K562 (cell line): ENCODE data around the gene SPTAN1. TPM values are rescaled to one million over a fixed set of nuclear protein-coding genes. Genes with fewer than 3 reads are reported as not detected.

Experiments used
- CBFB ChIP-seq: sonication (generic); formaldehyde crosslinking; IDR thresholded peaks from 2 replicates; pipeline ENCODE4 v1.4.0; 2020; ENCODE audit warnings: mild to moderate bottlenecking, missing genetic modification reagents
- EHMT2 ChIP-seq: fragments of 450-650 bp; IDR thresholded peaks from 2 replicates; pipeline ENCODE4 v1.6.1; 2018; ENCODE audit warnings: antibody characterized with exemption
- KAT8 ChIP-seq: fragments of 450-650 bp; IDR thresholded peaks from 2 replicates; pipeline ENCODE4 v1.6.1; 2016; ENCODE audit warnings: low read depth, mild to moderate bottlenecking
- LEF1 ChIP-seq: fragments of 450-650 bp; IDR thresholded peaks from 2 replicates; pipeline ENCODE4 v1.6.1; 2016; ENCODE audit warnings: mild to moderate bottlenecking
- MAFG ChIP-seq: fragments of 450-650 bp; conservative IDR thresholded peaks from 2 replicates; pipeline ENCODE4 v1.6.1; 2016; ENCODE audit warnings: missing genetic modification characterization, missing compliant biosample characterization
- NCOA2 ChIP-seq, 2 experiments: fragments of 450-650 bp; IDR thresholded peaks; 2 replicates each; pipeline ENCODE4 v1.6.1; 2018; ENCODE audit warnings: mild to moderate bottlenecking in 2 of 2, moderate library complexity in 1 of 2; ENCODE audit not compliant: partially characterized antibody in 2 of 2
- RBM17 ChIP-seq: fragments of 200-400 bp; formaldehyde crosslinking; IDR thresholded peaks from 2 replicates; pipeline ENCODE4 v1.6.1; 2017; ENCODE audit warnings: low read depth, mild to moderate bottlenecking, low read length, borderline replicate concordance
- SMAD3 ChIP-seq: fragments of 450-650 bp; formaldehyde crosslinking; conservative IDR thresholded peaks from 2 replicates; pipeline ENCODE4 v1.4.0; 2020; ENCODE audit warnings: mild to moderate bottlenecking
- STAG1 ChIP-seq: sonication (generic); formaldehyde crosslinking; IDR thresholded peaks from 2 replicates; pipeline ENCODE4 v1.5.0; 2020; ENCODE audit warnings: missing genetic modification reagents, borderline replicate concordance
- TCF7 ChIP-seq: sonication (generic); IDR thresholded peaks from 2 replicates; pipeline ENCODE4 v1.6.1; 2016; ENCODE audit warnings: antibody characterized with exemption, borderline replicate concordance
- TOE1 ChIP-seq, 2 experiments: fragments of 450-650 bp in 1 of 2; sonication (generic) in 1 of 2; formaldehyde crosslinking in 1 of 2; IDR thresholded peaks; 2 replicates each; pipeline versions ENCODE4 v1.7.1 to v1.8.0; 2016 to 2022; ENCODE audit warnings: borderline replicate concordance in 2 of 2, mild to moderate bottlenecking in 2 of 2, antibody characterized with exemption in 1 of 2, inconsistent platforms in 1 of 2, low read depth in 1 of 2, missing genetic modification reagents in 1 of 2, moderate library complexity in 1 of 2
- ZNF431 ChIP-seq: sonication (generic); formaldehyde crosslinking; IDR thresholded peaks from 2 replicates; pipeline ENCODE4 v1.8.0; 2022; ENCODE audit warnings: mild to moderate bottlenecking, missing genetic modification reagents
- ZNF444 ChIP-seq: fragments of 250-450 bp; sonication (Bioruptor Pico); IDR thresholded peaks from 2 replicates; pipeline ENCODE4 v1.4.0; 2020; ENCODE audit warnings: mild to moderate bottlenecking, moderate library complexity
- ZNF584 ChIP-seq: fragments of 200-800 bp; sonication (Bioruptor generic); IDR thresholded peaks from 2 replicates; pipeline ENCODE4 v1.6.1; 2016; ENCODE audit warnings: low read depth, mild to moderate bottlenecking, missing genetic modification characterization, missing compliant biosample characterization
- ZNF780A ChIP-seq: fragments of 250-450 bp; sonication (Bioruptor Pico); IDR thresholded peaks from 2 replicates; pipeline ENCODE4 v1.5.0; 2021; ENCODE audit warnings: mild to moderate bottlenecking
- polyA plus RNA-seq, 8 experiments: library from polyadenylated mRNA; depleted of rRNA in 4 of 8; stranded (reverse) in 5 of 8; unstranded in 3 of 8; fragments of >200 nt; fragmentation: Nextera tagmentation in 2 of 8; fragmentation: Illumina TruSeq in 1 of 8; extraction: Ambion mirVana in 2 of 8; extraction: Trizol in 1 of 8; gene quantifications; 2 replicates each; pipeline versions ENCODE4 v1.2.1 to v1.2.3, GENCODE V29; 2011 to 2014; ENCODE audit warnings: inconsistent platforms in 1 of 8, missing spikeins in 1 of 8
- total RNA-seq, 7 experiments: library from RNA; depleted of rRNA in 6 of 7; stranded (reverse); fragments of >200 nt in 6 of 7; fragmentation: Illumina TruSeq in 2 of 7; extraction: Trizol in 2 of 7; gene quantifications; 2 replicates each; pipeline versions ENCODE4 v1.2.1 to v1.2.3, GENCODE V29; 2011 to 2021; ENCODE audit warnings: low replicate concordance in 1 of 7
- TF ChIP-seq, protein P1 (sequence below): sonication (generic); formaldehyde crosslinking; IDR thresholded peaks from 2 replicates; pipeline ENCODE4 v1.8.0; 2022; ENCODE audit warnings: mild to moderate bottlenecking, missing genetic modification reagents
- TF ChIP-seq, protein P2 (sequence below): fragments of 450-650 bp; conservative IDR thresholded peaks from 2 replicates; pipeline ENCODE4 v1.6.1; 2016; ENCODE audit warnings: missing genetic modification characterization, low read depth, mild to moderate bottlenecking, control low read depth, missing compliant biosample characterization
- TF ChIP-seq, protein P3 (sequence below): sonication (generic); formaldehyde crosslinking; IDR thresholded peaks from 2 replicates; pipeline ENCODE4 v1.8.0; 2022; ENCODE audit warnings: mild to moderate bottlenecking, missing genetic modification reagents, borderline replicate concordance
- TF ChIP-seq, protein P4 (sequence below): fragments of 450-650 bp; IDR thresholded peaks from 2 replicates; pipeline ENCODE4 v1.6.1; 2016; ENCODE audit warnings: borderline replicate concordance

SPTAN1 gene
- total and polyA plus RNA-seq, 9 of the 15 experiments (the other 6 are each of a cell fraction or from before 2014, with no cell fraction given) = 1.5 to 13.5 (median 6.8) TPM

DNA sequence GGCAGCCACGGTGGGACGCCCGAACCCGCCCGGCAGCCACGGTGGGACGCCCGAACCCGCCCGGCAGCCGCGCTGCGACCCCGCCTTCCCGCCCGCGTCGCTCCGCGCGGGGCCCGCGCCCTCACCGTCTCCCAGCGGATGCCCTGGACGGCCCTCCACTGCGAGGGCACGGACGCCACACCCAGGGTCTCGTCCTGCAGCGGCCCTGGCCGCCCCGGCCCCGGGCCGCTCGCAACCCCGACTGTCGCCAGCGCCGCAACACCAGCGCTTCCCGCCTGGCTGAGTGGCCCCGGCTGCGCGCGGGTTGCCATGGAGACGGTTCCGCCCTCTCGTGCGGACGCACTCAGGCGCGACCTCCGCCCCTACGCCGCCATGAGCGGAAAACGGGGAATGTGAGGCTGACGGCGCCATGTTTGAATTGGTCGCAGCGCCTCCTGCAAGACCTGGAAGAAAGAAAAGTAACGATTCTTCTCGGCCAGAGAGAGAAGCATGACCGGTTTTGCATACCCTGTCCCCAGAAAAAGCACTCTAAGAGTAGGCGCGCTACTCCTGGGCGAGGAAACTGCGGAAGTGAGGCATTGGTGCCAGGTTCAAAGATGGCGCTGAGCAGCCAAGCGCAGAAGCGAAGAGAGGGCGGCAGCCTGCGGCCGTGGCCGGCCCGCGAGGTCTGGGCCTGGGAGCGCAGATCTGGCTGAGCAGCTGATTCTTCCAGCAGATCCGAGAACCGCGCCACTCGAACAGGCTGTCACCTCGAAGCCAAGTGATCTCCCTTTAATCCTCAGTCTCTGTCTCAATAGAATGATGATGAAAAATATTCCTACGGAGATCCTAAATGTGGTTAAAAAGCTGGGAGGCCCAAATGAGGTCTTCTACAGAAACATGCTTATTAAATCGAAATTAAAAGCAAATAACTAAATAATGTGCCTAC lies 104.3 kb downstream of the SPTAN1 start, which contains the start of gene DYNC2I2 (continued):
- TF ChIP-seq ZNF444 (CRISPR knock-in tag) = peak; percentile 65; the same call in 1 of the 2 replicates
- TF ChIP-seq, protein P1, sequence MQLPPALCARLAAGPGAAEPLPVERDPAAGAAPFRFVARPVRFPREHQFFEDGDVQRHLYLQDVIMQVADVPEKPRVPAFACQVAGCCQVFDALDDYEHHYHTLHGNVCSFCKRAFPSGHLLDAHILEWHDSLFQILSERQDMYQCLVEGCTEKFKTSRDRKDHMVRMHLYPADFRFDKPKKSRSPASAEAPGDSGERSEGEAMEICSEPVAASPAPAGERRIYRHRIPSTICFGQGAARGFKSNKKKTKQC (CRISPR knock-in tag) = peak; percentile 77; the same call in 1 of the 2 replicates
- no peak for TF ChIP-seq NCOA2 (IDR thresholded peaks at IDR 0.05; ENCODE audit: partially characterized antibody in 2 of 2)
- peak; percentile 64; the same call in 1 of the 2 replicates for TF ChIP-seq LEF1
- no peak for TF ChIP-seq RBM17
- no peak; the same call in 1 of the 2 replicates for TF ChIP-seq ZNF431 (CRISPR knock-in tag)
- no peak for TF ChIP-seq STAG1 (CRISPR knock-in tag)
- peak; percentile 80 for TF ChIP-seq EHMT2
- 0 out of 2 replicates have a peak, but pooled peaks have one; percentile 23 for TF ChIP-seq CBFB (CRISPR knock-in tag)
- TF ChIP-seq SMAD3 (CRISPR knock-in tag) = peak; percentile 91
- TF ChIP-seq, protein P2, sequence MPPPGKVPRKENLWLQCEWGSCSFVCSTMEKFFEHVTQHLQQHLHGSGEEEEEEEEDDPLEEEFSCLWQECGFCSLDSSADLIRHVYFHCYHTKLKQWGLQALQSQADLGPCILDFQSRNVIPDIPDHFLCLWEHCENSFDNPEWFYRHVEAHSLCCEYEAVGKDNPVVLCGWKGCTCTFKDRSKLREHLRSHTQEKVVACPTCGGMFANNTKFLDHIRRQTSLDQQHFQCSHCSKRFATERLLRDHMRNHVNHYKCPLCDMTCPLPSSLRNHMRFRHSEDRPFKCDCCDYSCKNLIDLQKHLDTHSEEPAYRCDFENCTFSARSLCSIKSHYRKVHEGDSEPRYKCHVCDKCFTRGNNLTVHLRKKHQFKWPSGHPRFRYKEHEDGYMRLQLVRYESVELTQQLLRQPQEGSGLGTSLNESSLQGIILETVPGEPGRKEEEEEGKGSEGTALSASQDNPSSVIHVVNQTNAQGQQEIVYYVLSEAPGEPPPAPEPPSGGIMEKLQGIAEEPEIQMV (tag) = peak; percentile 88
- TF ChIP-seq TCF7 = peak; percentile 40; the same call in 1 of the 2 replicates
- peak; percentile 80 for TF ChIP-seq TOE1 (IDR thresholded peaks at IDR 0.05; ENCODE audit: borderline replicate concordance)
- peak; percentile 90 for TF ChIP-seq TOE1 (CRISPR knock-in tag; IDR thresholded peaks at IDR 0.05; ENCODE audit: borderline replicate concordance, low read depth)
- TF ChIP-seq, protein P3, sequence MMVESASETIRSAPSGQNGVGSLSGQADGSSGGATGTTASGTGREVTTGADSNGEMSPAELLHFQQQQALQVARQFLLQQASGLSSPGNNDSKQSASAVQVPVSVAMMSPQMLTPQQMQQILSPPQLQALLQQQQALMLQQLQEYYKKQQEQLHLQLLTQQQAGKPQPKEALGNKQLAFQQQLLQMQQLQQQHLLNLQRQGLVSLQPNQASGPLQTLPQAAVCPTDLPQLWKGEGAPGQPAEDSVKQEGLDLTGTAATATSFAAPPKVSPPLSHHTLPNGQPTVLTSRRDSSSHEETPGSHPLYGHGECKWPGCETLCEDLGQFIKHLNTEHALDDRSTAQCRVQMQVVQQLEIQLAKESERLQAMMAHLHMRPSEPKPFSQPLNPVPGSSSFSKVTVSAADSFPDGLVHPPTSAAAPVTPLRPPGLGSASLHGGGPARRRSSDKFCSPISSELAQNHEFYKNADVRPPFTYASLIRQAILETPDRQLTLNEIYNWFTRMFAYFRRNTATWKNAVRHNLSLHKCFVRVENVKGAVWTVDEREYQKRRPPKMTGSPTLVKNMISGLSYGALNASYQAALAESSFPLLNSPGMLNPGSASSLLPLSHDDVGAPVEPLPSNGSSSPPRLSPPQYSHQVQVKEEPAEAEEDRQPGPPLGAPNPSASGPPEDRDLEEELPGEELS (CRISPR knock-in tag) = no peak; the same call in 1 of the 2 replicates
- TF ChIP-seq, protein P4, sequence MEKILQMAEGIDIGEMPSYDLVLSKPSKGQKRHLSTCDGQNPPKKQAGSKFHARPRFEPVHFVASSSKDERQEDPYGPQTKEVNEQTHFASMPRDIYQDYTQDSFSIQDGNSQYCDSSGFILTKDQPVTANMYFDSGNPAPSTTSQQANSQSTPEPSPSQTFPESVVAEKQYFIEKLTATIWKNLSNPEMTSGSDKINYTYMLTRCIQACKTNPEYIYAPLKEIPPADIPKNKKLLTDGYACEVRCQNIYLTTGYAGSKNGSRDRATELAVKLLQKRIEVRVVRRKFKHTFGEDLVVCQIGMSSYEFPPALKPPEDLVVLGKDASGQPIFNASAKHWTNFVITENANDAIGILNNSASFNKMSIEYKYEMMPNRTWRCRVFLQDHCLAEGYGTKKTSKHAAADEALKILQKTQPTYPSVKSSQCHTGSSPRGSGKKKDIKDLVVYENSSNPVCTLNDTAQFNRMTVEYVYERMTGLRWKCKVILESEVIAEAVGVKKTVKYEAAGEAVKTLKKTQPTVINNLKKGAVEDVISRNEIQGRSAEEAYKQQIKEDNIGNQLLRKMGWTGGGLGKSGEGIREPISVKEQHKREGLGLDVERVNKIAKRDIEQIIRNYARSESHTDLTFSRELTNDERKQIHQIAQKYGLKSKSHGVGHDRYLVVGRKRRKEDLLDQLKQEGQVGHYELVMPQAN = peak; percentile 69; the same call in 1 of the 2 replicates
- peak; percentile 98 for TF ChIP-seq ZNF584 (CRISPR knock-in tag)
- no peak for TF ChIP-seq ZNF780A (CRISPR knock-in tag)
- TF ChIP-seq KAT8 = no peak
- TF ChIP-seq MAFG = no peak
